Endothelial cell of umbilical vein (primary cell): Measurements from ENCODE around the gene DGCR8. TPM values are rescaled to one million over a fixed set of nuclear protein-coding genes. Genes with fewer than 3 reads are reported as not detected.

Experiments used
- BruUV-seq: library from RNA; stranded (reverse); fragments of 400-500 nt; replicated peaks from 2 replicates; lab custom pipeline; 2021; lab: Mats Ljungman, UMichigan
- CTCF ChIA-PET: fragments of 300-600, 350-600 bp; sonication (Branson Sonifier 250); formaldehyde crosslinking; loops from one replicate; lab custom pipeline; 2021; ENCODE audit warnings: antibody characterized with exemption, inconsistent platforms; lab: Charles Lee
- POLR2A ChIA-PET: fragments of 300-600, 350-600 bp; sonication (Branson Sonifier 250); formaldehyde crosslinking; loops from one replicate; lab custom pipeline; 2021; ENCODE audit warnings: antibody characterized with exemption, inconsistent platforms; lab: Charles Lee
- DNase-seq: peaks from one replicate; pipeline ENCODE4 v3.0.0-alpha.2; 2011; ENCODE audit warnings: low read depth, low spot score
- FAIRE-seq: peaks from 2 replicates; lab custom pipeline; 2011; peaks lifted over from hg19 to GRCh38; lab: Jason Lieb, UNC
- H2AFZ ChIP-seq: 2 replicates; pipeline ENCODE4 v1.6.0; 2012; ENCODE audit warnings: low read depth, low read length, control low read depth, inconsistent platforms
- H3K27ac ChIP-seq: 2 replicates; pipeline ENCODE4 v1.5.1; 2011; ENCODE audit warnings: low read depth, mild to moderate bottlenecking, control low read depth, low read length, moderate library complexity; ENCODE audit not compliant: insufficient read depth
- H3K27me3 ChIP-seq, 2 experiments: 2 replicates each; pipeline versions ENCODE4 v1.6.0 to v1.6.1; 2011; ENCODE audit warnings: low read length in 2 of 2, mixed read lengths in 1 of 2; ENCODE audit not compliant: control insufficient read depth in 2 of 2, insufficient read depth in 2 of 2
- H3K36me3 ChIP-seq, 2 experiments: 2 replicates in 1 of 2; 3 replicates in 1 of 2; pipeline ENCODE4 v1.5.1; 2011; ENCODE audit warnings: low read length in 2 of 2, mild to moderate bottlenecking in 1 of 2, moderate library complexity in 1 of 2; ENCODE audit not compliant: control insufficient read depth in 2 of 2, insufficient read depth in 2 of 2; ENCODE audit errors: extremely low read depth in 1 of 2
- H3K4me1 ChIP-seq: 3 replicates; pipeline ENCODE4 v1.5.1; 2011; ENCODE audit warnings: mild to moderate bottlenecking, low read length; ENCODE audit not compliant: control insufficient read depth, insufficient read depth; ENCODE audit errors: extremely low read depth
- H3K4me2 ChIP-seq: 2 replicates; pipeline ENCODE4 v1.6.1; 2011; ENCODE audit warnings: low read length, control low read depth, mixed read lengths; ENCODE audit not compliant: insufficient read depth
- H3K4me3 ChIP-seq, 3 experiments: fragments of 200-600 bp in 1 of 3; sonication (generic), shearing (Covaris generic) in 1 of 3; replicated peaks in 1 of 3; 2 replicates each; pipeline ENCODE4 v1.5.1; 2011 to 2016; ENCODE audit warnings: control low read depth in 3 of 3, low read length in 3 of 3, mild to moderate bottlenecking in 2 of 3, inconsistent platforms in 1 of 3, low read depth in 1 of 3, moderate library complexity in 1 of 3; ENCODE audit not compliant: insufficient read depth in 1 of 3
- H3K79me2 ChIP-seq: 2 replicates; pipeline ENCODE4 v1.6.0; 2012; ENCODE audit warnings: low read length, inconsistent platforms; ENCODE audit not compliant: control insufficient read depth, insufficient read depth
- H3K9ac ChIP-seq: replicated peaks from 2 replicates; pipeline ENCODE3; 2011; ENCODE audit warnings: low read length, control low read depth; ENCODE audit not compliant: insufficient read depth; ENCODE audit errors: extremely low read depth
- H3K9me1 ChIP-seq: replicated peaks from 3 replicates; pipeline ENCODE4 v1.6.0; 2011; ENCODE audit warnings: mild to moderate bottlenecking, low read length; ENCODE audit not compliant: control insufficient read depth, insufficient read depth; ENCODE audit errors: extremely low read depth
- H3K9me3 ChIP-seq: replicated peaks from 2 replicates; pipeline ENCODE4 v1.5.1; 2012; ENCODE audit warnings: low read length, inconsistent platforms; ENCODE audit not compliant: control insufficient read depth, insufficient read depth
- H4K20me1 ChIP-seq: replicated peaks from 2 replicates; pipeline ENCODE3; 2011; ENCODE audit warnings: mild to moderate bottlenecking, low read length; ENCODE audit not compliant: control insufficient read depth, insufficient read depth; ENCODE audit errors: extremely low read depth
- EZH2 ChIP-seq: IDR thresholded peaks from 2 replicates; pipeline ENCODE4 v1.6.1; 2012; ENCODE audit warnings: borderline replicate concordance, low read depth, mild to moderate bottlenecking, moderate library complexity, low read length, inconsistent platforms; ENCODE audit not compliant: severe bottlenecking
- FOS ChIP-seq: IDR thresholded peaks from 2 replicates; pipeline ENCODE4 v1.6.1; 2011; ENCODE audit warnings: mild to moderate bottlenecking, low read length, moderate library complexity, borderline replicate concordance; ENCODE audit not compliant: insufficient read depth
- GATA2 ChIP-seq: IDR thresholded peaks from 2 replicates; pipeline ENCODE4 v1.7.0; 2011; ENCODE audit warnings: low read depth, mild to moderate bottlenecking, moderate library complexity, mixed read lengths, low read length; ENCODE audit not compliant: insufficient read length, insufficient read depth
- JUN ChIP-seq: IDR thresholded peaks from 2 replicates; pipeline ENCODE4 v1.6.1; 2011; ENCODE audit warnings: borderline replicate concordance, low read depth; ENCODE audit not compliant: insufficient read length, insufficient read depth
- MYC ChIP-seq: IDR thresholded peaks from one replicate; pipeline ENCODE4 v1.6.1; 2011; ENCODE audit warnings: mild to moderate bottlenecking, low read depth, low read length
- POLR2A ChIP-seq: IDR thresholded peaks from 2 replicates; pipeline ENCODE4 v1.6.1; 2012; ENCODE audit warnings: low read depth, mild to moderate bottlenecking, control low read depth, low read length
- POLR2AphosphoS5 ChIP-seq: IDR thresholded peaks from 2 replicates; pipeline ENCODE4 v1.6.1; 2012; ENCODE audit warnings: low read depth, mild to moderate bottlenecking, control low read depth, low read length, moderate library complexity; ENCODE audit not compliant: insufficient read depth
- dilution Hi-C: fragments of 300-500 bp; cut with MboI; formaldehyde crosslinking; loops from one replicate; pipeline ENCODE4 v1.15.0; 2019; ENCODE audit warnings: low sequenced_read_pairs; ENCODE audit not compliant: extremely low pct_ligation_motif_present
- intact Hi-C: fragments of 100-400 bp; cut with micrococcal nuclease; formaldehyde crosslinking; loops from one replicate; pipeline ENCODE4 v1.10.0; 2022
- polyA plus RNA-seq, 4 experiments: library from polyadenylated mRNA; depleted of rRNA in 3 of 4; stranded (reverse) in 3 of 4; unstranded in 1 of 4; fragments of >200 nt; gene quantifications; 2 replicates each; pipeline versions ENCODE4 v1.2.1 to v1.2.3, GENCODE V29; 2011 to 2012; ENCODE audit warnings: missing spikeins in 1 of 4
- total RNA-seq: library from RNA; stranded (reverse); gene quantifications from 2 replicates; pipeline ENCODE4 v1.2.3, GENCODE V29; 2021
- TF ChIP-seq, protein P1 (sequence below): IDR thresholded peaks from 2 replicates; pipeline ENCODE4 v1.6.1; 2011; ENCODE audit not compliant: insufficient read depth, insufficient read length
- TF ChIP-seq, protein P2 (sequence below), 2 donors: IDR thresholded peaks; 1 replicate in 1 of 2; 2 replicates in 1 of 2; pipeline ENCODE4 v1.5.1; 2011; ENCODE audit warnings: low read length in 2 of 2, mild to moderate bottlenecking in 2 of 2, moderate library complexity in 2 of 2, control low read depth in 1 of 2, inconsistent platforms in 1 of 2, low read depth in 1 of 2; ENCODE audit not compliant: insufficient read depth in 1 of 2; ENCODE audit errors: extremely low read depth in 1 of 2

DGCR8 gene
- total and polyA plus RNA-seq, 2 donors (not counting 3 experiments of a cell fraction or from before 2014, with no cell fraction given) = 32.7 to 64.2 TPM

DNA sequence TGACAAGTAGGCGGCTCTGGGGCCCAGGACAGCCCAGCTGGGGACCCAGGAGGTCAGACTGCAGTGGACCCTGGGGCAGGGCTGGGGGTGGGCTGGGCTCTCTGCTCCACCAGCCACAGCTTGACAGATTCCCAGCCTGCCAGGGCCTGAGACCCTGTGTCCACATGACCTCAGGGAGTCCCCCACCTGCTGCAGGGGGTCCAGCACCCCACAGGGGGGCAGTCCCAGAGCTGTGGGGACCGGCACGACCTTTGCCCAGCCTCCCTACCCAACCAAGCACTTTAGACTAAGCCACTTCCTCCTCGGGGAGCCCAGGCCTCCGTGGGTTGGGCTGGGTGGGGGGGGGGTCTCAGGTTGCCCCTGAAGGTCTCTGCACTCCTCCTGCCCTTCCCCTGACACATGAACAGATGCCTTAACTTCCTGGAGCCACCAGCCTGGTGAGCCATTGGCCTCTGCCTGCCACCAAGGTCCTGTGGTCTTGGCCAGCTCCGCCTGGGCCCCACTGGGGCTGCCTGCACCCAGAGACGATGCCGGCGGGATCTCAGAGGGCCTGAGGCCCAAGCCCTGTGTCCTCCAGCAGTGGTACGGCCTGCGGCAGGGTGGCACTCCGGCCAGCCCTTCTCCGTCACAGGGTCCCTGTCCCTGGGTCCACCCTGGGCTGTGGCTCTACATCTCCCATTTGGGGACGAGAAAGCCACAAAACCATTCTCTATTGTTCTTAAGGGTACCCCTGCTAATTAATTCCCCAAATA lies 67.4 kb downstream of the DGCR8 start:
- H3K36me3 ChIP-seq = peaks cover 0 to 6% of the 10 kb centered on the region in 2 experiments
- H3K9me1 ChIP-seq = no peaks in the 10 kb centered on the region
- H4K20me1 ChIP-seq = no peaks in the 10 kb centered on the region
- H3K27ac ChIP-seq = no peak overlapping the region
- no peak overlapping the region for H3K4me2 ChIP-seq
- H3K79me2 ChIP-seq = no peaks in the 10 kb centered on the region
- H2AFZ ChIP-seq = no peak overlapping the region
- intact Hi-C loops (no loop called here), dilution Hi-C loops (no loop called here)
- H3K9ac ChIP-seq = no peak overlapping the region
- no TSS peak for BruUV-seq
- H3K4me3 ChIP-seq = no peak overlapping the region
- no peaks in the 10 kb centered on the region for H3K9me3 ChIP-seq
- ChIA-PET POLR2A (no interaction called here), CTCF (no interaction called here)
- no peaks in the 10 kb centered on the region for H3K27me3 ChIP-seq
- no peaks in the 10 kb centered on the region for H3K4me1 ChIP-seq
- FAIRE-seq = no peak
- no peak for DNase-seq
- TF ChIP-seq GATA2 = no peak
- TF ChIP-seq MYC = no peak
- TF ChIP-seq, protein P1, sequence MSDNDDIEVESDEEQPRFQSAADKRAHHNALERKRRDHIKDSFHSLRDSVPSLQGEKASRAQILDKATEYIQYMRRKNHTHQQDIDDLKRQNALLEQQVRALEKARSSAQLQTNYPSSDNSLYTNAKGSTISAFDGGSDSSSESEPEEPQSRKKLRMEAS = no peak
- TF ChIP-seq POLR2AphosphoS5 = peak; percentile 16

DNA sequence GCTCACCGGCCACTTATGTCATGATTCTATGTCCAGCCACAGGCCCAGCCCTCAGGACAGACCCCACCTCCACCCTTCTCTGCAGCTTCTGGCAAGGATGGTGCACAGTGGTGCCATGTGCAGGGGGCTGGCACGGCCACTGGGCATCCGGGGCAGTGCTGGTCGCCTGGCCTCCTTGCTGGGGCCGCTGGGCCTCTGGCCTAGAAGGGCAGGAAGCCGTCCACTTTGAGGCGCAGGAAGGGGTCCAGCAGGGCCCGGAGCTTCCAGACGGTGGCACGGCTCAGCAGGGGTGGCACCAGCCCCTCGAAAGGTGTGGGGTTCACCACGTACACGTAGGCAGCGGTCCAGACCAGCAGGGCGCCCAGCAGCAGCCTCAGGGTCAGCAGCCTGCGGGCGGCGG lies 68.4 kb downstream of the DGCR8 start:
- peaks cover 0 to 6% of the 10 kb centered on the region in 2 experiments for H3K36me3 ChIP-seq
- BruUV-seq = no TSS peak
- dilution Hi-C loops = no loop called here
- no peaks in the 10 kb centered on the region for H3K9me1 ChIP-seq
- H3K9me3 ChIP-seq = no peaks in the 10 kb centered on the region
- DNase-seq (no peak), FAIRE-seq (no peak)
- H3K27ac ChIP-seq = no peak overlapping the region
- POLR2A ChIA-PET = no interaction called here
- no peaks in the 10 kb centered on the region for H3K27me3 ChIP-seq
- TF ChIP-seq, protein P2, sequence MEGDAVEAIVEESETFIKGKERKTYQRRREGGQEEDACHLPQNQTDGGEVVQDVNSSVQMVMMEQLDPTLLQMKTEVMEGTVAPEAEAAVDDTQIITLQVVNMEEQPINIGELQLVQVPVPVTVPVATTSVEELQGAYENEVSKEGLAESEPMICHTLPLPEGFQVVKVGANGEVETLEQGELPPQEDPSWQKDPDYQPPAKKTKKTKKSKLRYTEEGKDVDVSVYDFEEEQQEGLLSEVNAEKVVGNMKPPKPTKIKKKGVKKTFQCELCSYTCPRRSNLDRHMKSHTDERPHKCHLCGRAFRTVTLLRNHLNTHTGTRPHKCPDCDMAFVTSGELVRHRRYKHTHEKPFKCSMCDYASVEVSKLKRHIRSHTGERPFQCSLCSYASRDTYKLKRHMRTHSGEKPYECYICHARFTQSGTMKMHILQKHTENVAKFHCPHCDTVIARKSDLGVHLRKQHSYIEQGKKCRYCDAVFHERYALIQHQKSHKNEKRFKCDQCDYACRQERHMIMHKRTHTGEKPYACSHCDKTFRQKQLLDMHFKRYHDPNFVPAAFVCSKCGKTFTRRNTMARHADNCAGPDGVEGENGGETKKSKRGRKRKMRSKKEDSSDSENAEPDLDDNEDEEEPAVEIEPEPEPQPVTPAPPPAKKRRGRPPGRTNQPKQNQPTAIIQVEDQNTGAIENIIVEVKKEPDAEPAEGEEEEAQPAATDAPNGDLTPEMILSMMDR (IDR thresholded peaks at IDR 0.05; ENCODE audit: extremely low read depth in 1 of 2, insufficient read depth in 1 of 2, low read depth in 1 of 2, low read length in 2 of 2) = no peak
- TF ChIP-seq POLR2A (no peak), EZH2 (no peak), JUN (no peak), POLR2AphosphoS5 (no peak), MYC (no peak), GATA2 (no peak), FOS (no peak)
- TF ChIP-seq, protein P1 = no peak
- no peaks in the 10 kb centered on the region for H3K79me2 ChIP-seq
- no peak overlapping the region for H3K4me3 ChIP-seq
- no peak overlapping the region for H3K4me2 ChIP-seq
- no peak overlapping the region for H3K9ac ChIP-seq
- no peaks in the 10 kb centered on the region for H4K20me1 ChIP-seq
- H3K4me1 ChIP-seq = no peaks in the 10 kb centered on the region
- CTCF ChIA-PET = interaction anchor here (1.2 kb wide), 1 partner anchor 136 kb away, joined by 3 read pairs; no protein-coding TSS in a partner anchor
- no peak overlapping the region for H2AFZ ChIP-seq
- intact Hi-C loops = no loop called here
